Duodenal mucosa (tissue), 2 donors: ENCODE measurements around the gene CYP2W1.

Experiments used
- H3K27ac ChIP-seq: one replicate; pipeline ENCODE4 v1.7.0; 2013; ENCODE audit warnings: low read depth, low read length
- H3K27me3 ChIP-seq, 2 donors: one replicate each; pipeline ENCODE4 v1.7.0; 2013; ENCODE audit warnings: low read length in 2 of 2, control low read depth in 1 of 2; ENCODE audit not compliant: insufficient read depth in 2 of 2, control insufficient read depth in 1 of 2
- H3K36me3 ChIP-seq, 2 donors: one replicate each; pipeline ENCODE4 v1.7.0; 2013; ENCODE audit warnings: low read length in 2 of 2, control low read depth in 1 of 2; ENCODE audit not compliant: insufficient read depth in 2 of 2, control insufficient read depth in 1 of 2
- H3K4me1 ChIP-seq, 2 donors: one replicate each; pipeline ENCODE4 v1.7.0; 2013; ENCODE audit warnings: low read length in 2 of 2, control low read depth in 1 of 2; ENCODE audit not compliant: insufficient read depth in 2 of 2, control insufficient read depth in 1 of 2
- H3K4me3 ChIP-seq, 2 donors: one replicate each; pipeline ENCODE4 v1.7.0; 2013; ENCODE audit warnings: low read length in 2 of 2, low read depth in 1 of 2
- H3K9ac ChIP-seq, 2 donors: one replicate each; pipeline ENCODE4 v1.7.0; 2013; ENCODE audit warnings: low read length in 2 of 2, low read depth in 1 of 2
- H3K9me3 ChIP-seq, 2 donors: one replicate each; pipeline ENCODE4 v1.7.0; 2013; ENCODE audit warnings: low read length in 2 of 2, control low read depth in 1 of 2; ENCODE audit not compliant: control insufficient read depth in 1 of 2

CYP2W1 gene

GRCh38 chr7:983004-983615 lies at the start of gene CYP2W1:
Gene CYP2W1, plus strand, starts transcription at chr7:983181. Its CDS starts 31 bp downstream, at chr7:983212.
- H3K4me1 ChIP-seq = peaks cover 25 to 29% of the 10 kb centered on the region in 2 donors
- H3K4me3 ChIP-seq = peak within 1 kb of the TSS in 1 of 2 donors; percentile 35
- peak within 1 kb of the TSS; percentile 20 for H3K27ac ChIP-seq
- no peaks in the 10 kb centered on the region for H3K9me3 ChIP-seq
- H3K36me3 ChIP-seq = no peaks in the 10 kb centered on the region
- peak within 1 kb of the TSS; percentile 25 to 33 for H3K9ac ChIP-seq
- H3K27me3 ChIP-seq = no peaks in the 10 kb centered on the region

GRCh38 chr7:934469-935163 lies 48.4 kb upstream of the CYP2W1 start:
- Histone ChIP-seq H3K9me3 (no peaks in the 10 kb centered on the region), H3K4me3 (no peak overlapping the region), H3K27ac (no peak overlapping the region), H3K36me3 (peaks cover 0 to 9% of the 10 kb centered on the region in 2 donors), H3K4me1 (no peaks in the 10 kb centered on the region), H3K27me3 (no peaks in the 10 kb centered on the region), H3K9ac (no peak overlapping the region)

- H3K9me3 ChIP-seq = no peaks in the 10 kb centered on the region
- H3K4me1 ChIP-seq = no peaks in the 10 kb centered on the region
- H3K27me3 ChIP-seq = no peaks in the 10 kb centered on the region
- H3K27ac ChIP-seq = no peak overlapping the region
- H3K36me3 ChIP-seq = peaks cover 0 to 9% of the 10 kb centered on the region in 2 donors
- no peak overlapping the region for H3K9ac ChIP-seq
- H3K4me3 ChIP-seq = no peak overlapping the region
These were observed 47.7 kb upstream of the CYP2W1 start for GRCh38 chr7:935164-935873.

- Histone ChIP-seq H3K27ac (no peak overlapping the region), H3K27me3 (no peaks in the 10 kb centered on the region), H3K9ac (no peak overlapping the region), H3K4me3 (no peak overlapping the region), H3K4me1 (no peaks in the 10 kb centered on the region), H3K9me3 (no peaks in the 10 kb centered on the region), H3K36me3 (peaks cover 0 to 9% of the 10 kb centered on the region in 2 donors)
These were observed 47.1 kb upstream of the CYP2W1 start for GRCh38 chr7:935874-936385.

- no peak overlapping the region for H3K9ac ChIP-seq
- peaks cover 0 to 9% of the 10 kb centered on the region in 2 donors for H3K36me3 ChIP-seq
- no peaks in the 10 kb centered on the region for H3K4me1 ChIP-seq
- H3K27me3 ChIP-seq = no peaks in the 10 kb centered on the region
- H3K9me3 ChIP-seq = no peaks in the 10 kb centered on the region
- no peak overlapping the region for H3K27ac ChIP-seq
- H3K4me3 ChIP-seq = no peak overlapping the region
These were observed 46.5 kb upstream of the CYP2W1 start for GRCh38 chr7:936386-937054.

- no peaks in the 10 kb centered on the region for H3K9me3 ChIP-seq
- no peaks in the 10 kb centered on the region for H3K4me1 ChIP-seq
- peaks cover 0 to 4% of the 10 kb centered on the region in 2 donors for H3K36me3 ChIP-seq
- H3K27me3 ChIP-seq = no peaks in the 10 kb centered on the region
- no peak overlapping the region for H3K4me3 ChIP-seq
- H3K9ac ChIP-seq = no peak overlapping the region
- no peak overlapping the region for H3K27ac ChIP-seq
These were observed 45.0 kb upstream of the CYP2W1 start for GRCh38 chr7:937856-938484.

GRCh38 chr7:938546-939185 lies 44.3 kb upstream of the CYP2W1 start:
- Histone ChIP-seq H3K4me1 (no peaks in the 10 kb centered on the region), H3K27ac (no peak overlapping the region)

GRCh38 chr7:939843-940242 lies 43.1 kb upstream of the CYP2W1 start:
- no peaks in the 10 kb centered on the region for H3K27me3 ChIP-seq
- no peak overlapping the region for H3K4me3 ChIP-seq
- peaks cover 0 to 3% of the 10 kb centered on the region in 2 donors for H3K4me1 ChIP-seq
- peaks cover 0 to 1% of the 10 kb centered on the region in 2 donors for H3K36me3 ChIP-seq
- H3K9me3 ChIP-seq = no peaks in the 10 kb centered on the region
- H3K27ac ChIP-seq = no peak overlapping the region
- H3K9ac ChIP-seq = no peak overlapping the region

More at GRCh38 chr7:938546-939185, 44.3 kb upstream of the CYP2W1 start:
- no peak overlapping the region for H3K4me3 ChIP-seq
- no peak overlapping the region for H3K9ac ChIP-seq
- H3K27me3 ChIP-seq = no peaks in the 10 kb centered on the region
- peaks cover 0 to 4% of the 10 kb centered on the region in 2 donors for H3K36me3 ChIP-seq
- no peaks in the 10 kb centered on the region for H3K9me3 ChIP-seq

GRCh38 chr7:940599-941408 lies 42.2 kb upstream of the CYP2W1 start:
- H3K4me3 ChIP-seq = no peak overlapping the region
- no peaks in the 10 kb centered on the region for H3K36me3 ChIP-seq
- no peaks in the 10 kb centered on the region for H3K9me3 ChIP-seq
- no peak overlapping the region for H3K9ac ChIP-seq
- H3K27me3 ChIP-seq = no peaks in the 10 kb centered on the region
- no peak overlapping the region for H3K27ac ChIP-seq
- peaks cover 7 to 8% of the 10 kb centered on the region in 2 donors for H3K4me1 ChIP-seq
